Naive thymus-derived CD4-positive, alpha-beta T cell (primary cell): ENCODE measurements around the gene PITPNC1. TPM values are rescaled to one million over a fixed set of nuclear protein-coding genes. Genes with fewer than 3 reads are reported as not detected.
"Not testable (repeated sequence)": the region's sequence is repeated elsewhere in the genome, so short reads cannot be mapped to it uniquely, and the experiment has no call there.

Source experiments
- ATAC-seq: fragments of 150-1000 bp; cut with Tn5 transposase; 2 replicates; pipeline ENCODE4 v1.10.0; 2021; ENCODE audit warnings: mild to moderate bottlenecking, moderate library complexity
- CTCF ChIA-PET: fragments of 350-600 bp; sonication (Branson Sonifier 250); formaldehyde crosslinking; loops from one replicate; lab custom pipeline; 2021; ENCODE audit warnings: antibody characterized with exemption; lab: Charles Lee
- POLR2A ChIA-PET: fragments of 350-600 bp; sonication (Branson Sonifier 250); formaldehyde crosslinking; loops from one replicate; lab custom pipeline; 2021; ENCODE audit warnings: antibody characterized with exemption, inconsistent platforms; lab: Charles Lee
- DNase-seq, 9 donors: peaks; one replicate each; pipeline versions ENCODE4 v3.0.0 to v3.0.0-alpha.2; 2020 to 2022; ENCODE audit warnings: mixed read lengths in 1 of 9
- H3K27ac ChIP-seq: one replicate; pipeline ENCODE4 v1.7.0; 2013; ENCODE audit warnings: mild to moderate bottlenecking, low read depth, low read length, moderate library complexity
- H3K27me3 ChIP-seq, 2 donors: one replicate each; pipeline ENCODE4 v1.7.0; 2013; ENCODE audit warnings: low read length in 2 of 2, mild to moderate bottlenecking in 2 of 2, moderate library complexity in 2 of 2; ENCODE audit not compliant: control insufficient read depth in 2 of 2, insufficient read depth in 2 of 2
- H3K36me3 ChIP-seq, 3 experiments: 1 replicate in 2 of 3; 2 replicates in 1 of 3; pipeline ENCODE4 v1.7.0; 2013; ENCODE audit warnings: low read length in 3 of 3, mild to moderate bottlenecking in 3 of 3, moderate library complexity in 1 of 3; ENCODE audit not compliant: insufficient read depth in 3 of 3, control insufficient read depth in 2 of 3
- H3K4me1 ChIP-seq, 2 donors: one replicate each; pipeline ENCODE4 v1.7.0; 2013; ENCODE audit warnings: low read length in 2 of 2, mild to moderate bottlenecking in 2 of 2, moderate library complexity in 1 of 2; ENCODE audit not compliant: control insufficient read depth in 2 of 2, insufficient read depth in 2 of 2
- H3K4me3 ChIP-seq: 2 replicates; pipeline ENCODE4 v1.7.0; 2013; ENCODE audit warnings: mild to moderate bottlenecking, low read length
- H3K9me3 ChIP-seq, 3 experiments: 1 replicate in 2 of 3; 2 replicates in 1 of 3; pipeline ENCODE4 v1.7.0; 2013; ENCODE audit warnings: low read length in 3 of 3; ENCODE audit not compliant: control insufficient read depth in 2 of 3
- H3K27ac Mint-ChIP-seq, 9 donors: one replicate each; pipeline ENCODE4 v1.8.0; 2020 to 2022; ENCODE audit warnings: mixed read lengths in 9 of 9, mild to moderate bottlenecking in 8 of 9, moderate library complexity in 5 of 9, inconsistent platforms in 2 of 9
- H3K27me3 Mint-ChIP-seq, 5 donors: one replicate each; pipeline ENCODE4 v1.8.0; 2021 to 2022; ENCODE audit warnings: mixed read lengths in 5 of 5, mild to moderate bottlenecking in 1 of 5
- H3K36me3 Mint-ChIP-seq, 5 donors: one replicate each; pipeline ENCODE4 v1.8.0; 2020 to 2022; ENCODE audit warnings: mixed read lengths in 5 of 5, mild to moderate bottlenecking in 3 of 5, inconsistent platforms in 1 of 5
- H3K4me1 Mint-ChIP-seq, 7 donors: one replicate each; pipeline ENCODE4 v1.8.0; 2020 to 2022; ENCODE audit warnings: mixed read lengths in 7 of 7, mild to moderate bottlenecking in 3 of 7, inconsistent platforms in 1 of 7
- H3K4me3 Mint-ChIP-seq, 10 donors: one replicate each; pipeline ENCODE4 v1.8.0; 2020 to 2022; ENCODE audit warnings: mild to moderate bottlenecking in 10 of 10, mixed read lengths in 10 of 10, moderate library complexity in 6 of 10, inconsistent platforms in 2 of 10
- H3K9me3 Mint-ChIP-seq, 11 donors: one replicate each; pipeline ENCODE4 v1.8.0; 2020 to 2022; ENCODE audit warnings: mixed read lengths in 11 of 11, mild to moderate bottlenecking in 4 of 11, inconsistent platforms in 1 of 11, moderate library complexity in 1 of 11
- intact Hi-C, 2 donors: fragments of 100-400 bp; cut with micrococcal nuclease; formaldehyde crosslinking; loops; one replicate each; pipeline ENCODE4 v1.15.1; 2023
- polyA plus RNA-seq, 2 donors: library from polyadenylated mRNA; unstranded; fragments of 300-500 nt; fragmentation: Illumina TruSeq; gene quantifications; one replicate each; pipeline ENCODE4 v1.2.3, GENCODE V29; 2021
- total RNA-seq, 6 experiments: library from RNA in 5 of 6; stranded (reverse) in 5 of 6; gene quantifications; 1 replicate in 5 of 6; 2 replicates in 1 of 6; pipeline ENCODE4 v1.2.3 and lab custom pipeline; 2021 to 2026

Gene PITPNC1
- total and polyA plus RNA-seq, 7 experiments from 2014 or later = 53.1 to 148 (median 102) TPM

GRCh38 chr17:67492251-67492740 is 115.2 kb downstream of the PITPNC1 start:
- peaks cover 0 to 6% (median 0%) of the 10 kb centered on the region in 3 experiments for H3K36me3 ChIP-seq
- peaks cover 15 to 77% (median 66%) of the 10 kb centered on the region in 7 donors for H3K4me1 Mint-ChIP-seq
- H3K4me1 ChIP-seq = peaks cover 11 to 48% of the 10 kb centered on the region in 2 donors
- H3K4me3 Mint-ChIP-seq = peak overlapping the region in 5 of 10 donors; percentile 10 to 40 (median 28)
- ChIA-PET POLR2A (interaction anchor here (1.1 to 1.6 kb wide), 2 partner anchors 9 to 10 kb away, joined by 3 to 4 read pairs; no protein-coding TSS in a partner anchor), CTCF (no interaction called here)
- intact Hi-C loops = no loop called here
- H3K9me3 ChIP-seq = no peaks in the 10 kb centered on the region
- no peak for DNase-seq
- no peak overlapping the region for H3K4me3 ChIP-seq
- no peaks in the 10 kb centered on the region for H3K27me3 ChIP-seq
- H3K27me3 Mint-ChIP-seq = no peaks in the 10 kb centered on the region
- peaks cover 0 to 4% (median 0%) of the 10 kb centered on the region in 11 donors for H3K9me3 Mint-ChIP-seq
- no peak for ATAC-seq
- H3K36me3 Mint-ChIP-seq = peaks cover 0 to 28% (median 9%) of the 10 kb centered on the region in 5 donors
- H3K27ac ChIP-seq = no peak overlapping the region
- H3K27ac Mint-ChIP-seq = peak overlapping the region; percentile 9 to 86 (median 67)

DNA sequence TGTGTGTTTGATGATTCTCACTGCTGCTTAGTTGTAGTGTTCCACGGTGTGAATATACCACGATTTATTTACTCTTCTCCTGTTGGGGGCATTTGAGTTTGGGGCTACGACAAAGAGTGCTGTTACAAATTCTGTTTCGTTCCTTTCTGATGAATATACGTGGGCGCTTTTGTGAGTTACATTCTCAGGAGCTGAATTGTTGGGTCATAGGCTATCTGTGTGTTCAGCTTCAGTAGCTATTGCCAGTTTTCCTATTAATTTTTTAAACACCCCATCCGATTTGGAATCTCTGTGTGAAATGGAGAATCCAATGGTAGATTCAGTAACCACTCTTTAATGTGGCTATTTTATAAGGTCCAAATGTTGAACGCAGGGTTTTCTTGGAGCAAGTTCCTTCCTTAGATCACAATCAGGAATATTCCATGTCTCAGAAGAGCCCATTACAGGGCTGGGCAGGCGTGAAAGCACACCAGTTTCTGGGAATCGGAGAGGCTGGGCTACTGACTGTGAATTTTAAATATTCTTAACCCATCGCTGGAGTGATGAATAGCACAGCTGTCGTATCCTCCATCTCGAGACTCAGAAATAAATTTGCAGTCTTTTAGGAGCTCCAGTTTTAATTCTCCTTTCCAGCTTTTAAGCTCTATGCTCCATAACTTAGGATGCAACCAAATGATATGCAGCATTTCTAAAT is 115.9 kb downstream of the PITPNC1 start:
- Histone ChIP-seq H3K4me1 (peaks cover 11 to 41% of the 10 kb centered on the region in 2 donors), H3K27me3 (no peaks in the 10 kb centered on the region), H3K36me3 (peaks cover 0 to 6% (median 0%) of the 10 kb centered on the region in 3 experiments), H3K9me3 (no peaks in the 10 kb centered on the region), H3K27ac (no peak overlapping the region), H3K4me3 (no peak overlapping the region)
- Mint-ChIP-seq H3K27me3 (no peaks in the 10 kb centered on the region), H3K27ac (peak overlapping the region in 7 of 9 donors; percentile 9 to 69 (median 54)), H3K36me3 (peaks cover 0 to 21% (median 9%) of the 10 kb centered on the region in 5 donors), H3K9me3 (peaks cover 0 to 4% (median 0%) of the 10 kb centered on the region in 11 donors), H3K4me1 (peaks cover 12 to 74% (median 63%) of the 10 kb centered on the region in 7 donors), H3K4me3 (peak overlapping the region in 2 of 10 donors; percentile 0 to 10)
- intact Hi-C loops = no loop called here
- ATAC-seq (no peak), DNase-seq (no peak)
- CTCF ChIA-PET = interaction anchor here (1.3 kb wide), 1 partner anchor 18 kb away, joined by 3 read pairs; no protein-coding TSS in a partner anchor
- POLR2A ChIA-PET = interaction anchor here (1.1 to 1.6 kb wide), 2 partner anchors 9 to 11 kb away, joined by 3 to 4 read pairs; no protein-coding TSS in a partner anchor

- Mint-ChIP-seq H3K4me1 (peaks cover 12 to 77% (median 65%) of the 10 kb centered on the region in 7 donors), H3K36me3 (peaks cover 0 to 21% (median 10%) of the 10 kb centered on the region in 5 donors), H3K27ac (peak overlapping the region in 5 of 9 donors; percentile 7 to 74 (median 59)), H3K27me3 (no peaks in the 10 kb centered on the region), H3K9me3 (peaks cover 0 to 4% (median 0%) of the 10 kb centered on the region in 11 donors), H3K4me3 (peak overlapping the region in 2 of 10 donors; percentile 11 to 34)
- ATAC-seq (no peak), DNase-seq (no peak)
- peaks cover 11 to 36% of the 10 kb centered on the region in 2 donors for H3K4me1 ChIP-seq
- no peak overlapping the region for H3K4me3 ChIP-seq
- CTCF ChIA-PET = interaction anchor here (1.3 kb wide), 1 partner anchor 18 kb away, joined by 3 read pairs; no protein-coding TSS in a partner anchor
- POLR2A ChIA-PET = interaction anchor here (1.0 kb wide), 1 partner anchor 15 kb away, joined by 3 read pairs; no protein-coding TSS in a partner anchor
- no peak overlapping the region for H3K27ac ChIP-seq
- intact Hi-C loops = no loop called here
- H3K27me3 ChIP-seq = no peaks in the 10 kb centered on the region
- no peaks in the 10 kb centered on the region for H3K36me3 ChIP-seq
- no peaks in the 10 kb centered on the region for H3K9me3 ChIP-seq
Observed at GRCh38 chr17:67493812-67494211, 116.7 kb downstream of the PITPNC1 start.

DNA sequence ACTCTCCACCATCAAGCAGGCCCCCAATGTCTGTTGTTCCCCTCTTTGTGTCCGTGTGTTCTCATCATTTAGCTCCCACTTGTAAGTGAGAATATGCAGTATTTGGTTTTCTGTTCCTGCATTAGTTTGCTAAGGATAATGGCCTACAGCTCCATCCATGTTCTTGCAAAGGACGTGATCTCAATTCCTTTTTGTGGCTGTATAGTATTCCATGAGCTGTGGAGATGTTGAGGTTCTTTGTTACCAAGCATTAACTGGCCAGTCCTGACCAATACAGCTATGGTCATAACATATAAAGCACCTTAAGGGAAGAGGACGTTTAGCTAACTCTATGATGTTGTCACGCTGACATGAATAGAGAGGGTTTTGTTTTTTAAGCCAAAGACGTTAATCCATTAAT is 118.5 kb downstream of the PITPNC1 start:
- POLR2A ChIA-PET = interaction anchor here (1.0 kb wide), 1 partner anchor 26 kb away, joined by 3 read pairs; no protein-coding TSS in a partner anchor
- H3K4me3 ChIP-seq, intact Hi-C loops, H3K36me3 ChIP-seq, DNase-seq, H3K27me3 Mint-ChIP-seq, ATAC-seq, H3K9me3 Mint-ChIP-seq, CTCF ChIA-PET, H3K27me3 ChIP-seq, H3K9me3 ChIP-seq, H3K27ac ChIP-seq: not testable (repeated sequence)
- Mint-ChIP-seq H3K4me3 (peak overlapping the region in 2 of 10 donors; percentile 8 to 58), H3K36me3 (peaks cover 0 to 14% (median 4%) of the 10 kb centered on the region in 5 donors), H3K4me1 (peaks cover 6 to 79% (median 65%) of the 10 kb centered on the region in 7 donors), H3K27ac (peak overlapping the region in 2 of 9 donors; percentile 14 to 69)
- H3K4me1 ChIP-seq = peaks cover 11 to 34% of the 10 kb centered on the region in 2 donors

DNA sequence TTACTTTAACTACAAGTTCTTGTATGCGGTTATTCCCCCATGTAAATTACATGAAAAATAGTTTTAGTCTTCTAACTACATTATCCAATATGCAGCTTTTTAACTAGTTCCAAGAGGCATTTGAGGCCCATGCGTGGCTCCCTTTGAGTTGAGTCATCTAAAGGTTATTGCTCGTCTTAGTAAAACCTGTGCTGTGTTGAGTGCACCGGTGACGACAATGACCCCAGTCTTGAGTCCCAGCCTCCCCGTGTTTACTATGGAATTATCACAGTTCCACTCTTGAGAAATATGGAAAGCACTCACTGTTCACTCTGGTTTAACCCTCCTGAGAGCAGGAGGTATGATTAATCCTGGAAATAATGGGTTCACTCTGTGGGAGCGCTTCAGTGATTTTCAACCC is 119.2 kb downstream of the PITPNC1 start:
- CTCF ChIA-PET = interaction anchor here (0.6 kb wide), 1 partner anchor 90 kb away, joined by 3 read pairs; no protein-coding TSS in a partner anchor

GRCh38 chr17:67499685-67500084 is 122.6 kb downstream of the PITPNC1 start:
- Histone ChIP-seq H3K4me1 (peaks cover 6 to 7% of the 10 kb centered on the region in 2 donors), H3K36me3 (no peaks in the 10 kb centered on the region), H3K9me3 (no peaks in the 10 kb centered on the region), H3K27me3 (no peaks in the 10 kb centered on the region), H3K27ac (no peak overlapping the region), H3K4me3 (no peak overlapping the region)
- Mint-ChIP-seq H3K27me3 (no peaks in the 10 kb centered on the region), H3K36me3 (peaks cover 0 to 20% (median 7%) of the 10 kb centered on the region in 5 donors), H3K9me3 (peaks cover 0 to 4% (median 0%) of the 10 kb centered on the region in 11 donors), H3K4me3 (peak overlapping the region in 1 of 10 donors; percentile 36), H3K4me1 (peaks cover 15 to 83% (median 70%) of the 10 kb centered on the region in 7 donors), H3K27ac (no peak overlapping the region)
- ChIA-PET POLR2A (no interaction called here), CTCF (no interaction called here)
- DNase-seq = no peak
- intact Hi-C loops = no loop called here
- ATAC-seq = no peak

More for the DNA sequence above, 119.2 kb downstream of the PITPNC1 start:
- Histone ChIP-seq H3K4me3 (no peak overlapping the region), H3K4me1 (peaks cover 10 to 26% of the 10 kb centered on the region in 2 donors), H3K36me3 (no peaks in the 10 kb centered on the region), H3K9me3 (no peaks in the 10 kb centered on the region), H3K27ac (no peak overlapping the region), H3K27me3 (no peaks in the 10 kb centered on the region)
- Mint-ChIP-seq H3K4me3 (no peak overlapping the region), H3K27me3 (no peaks in the 10 kb centered on the region), H3K4me1 (peaks cover 4 to 78% (median 65%) of the 10 kb centered on the region in 7 donors), H3K27ac (peak overlapping the region in 1 of 9 donors; percentile 56), H3K36me3 (peaks cover 0 to 14% (median 4%) of the 10 kb centered on the region in 5 donors), H3K9me3 (peaks cover 0 to 4% (median 0%) of the 10 kb centered on the region in 11 donors)
- intact Hi-C loops = no loop called here
- POLR2A ChIA-PET = interaction anchor here (1.0 kb wide), 1 partner anchor 27 kb away, joined by 3 read pairs; no protein-coding TSS in a partner anchor
- no peak for ATAC-seq
- no peak for DNase-seq
